PFSK-1 (cell line): Measurements from ENCODE around the gene HRH3.

Experiments used
- POLR2AphosphoS5 ChIP-seq: IDR thresholded peaks from 2 replicates; pipeline ENCODE4 v1.6.1; 2012; ENCODE audit warnings: low read depth, mild to moderate bottlenecking, control low read depth, low read length, moderate library complexity
- SIN3A ChIP-seq: IDR thresholded peaks from 2 replicates; pipeline ENCODE4 v1.6.1; 2012; ENCODE audit warnings: mild to moderate bottlenecking, low read length, moderate library complexity, borderline replicate concordance; ENCODE audit not compliant: insufficient read depth
- TAF1 ChIP-seq: IDR thresholded peaks from 2 replicates; pipeline ENCODE4 v1.6.1; 2012; ENCODE audit warnings: low read length, control low read depth, borderline replicate concordance; ENCODE audit not compliant: insufficient read depth
- TF ChIP-seq, protein P1 (sequence below), 2 experiments: IDR thresholded peaks; 2 replicates each; pipeline versions ENCODE4 v1.6.1 to v1.8.0; 2011 to 2012; ENCODE audit warnings: low read depth in 2 of 2, low read length in 2 of 2, control low read depth in 1 of 2, inconsistent platforms in 1 of 2, mild to moderate bottlenecking in 1 of 2, moderate library complexity in 1 of 2; ENCODE audit not compliant: insufficient read depth in 1 of 2

- TF ChIP-seq, protein P1, sequence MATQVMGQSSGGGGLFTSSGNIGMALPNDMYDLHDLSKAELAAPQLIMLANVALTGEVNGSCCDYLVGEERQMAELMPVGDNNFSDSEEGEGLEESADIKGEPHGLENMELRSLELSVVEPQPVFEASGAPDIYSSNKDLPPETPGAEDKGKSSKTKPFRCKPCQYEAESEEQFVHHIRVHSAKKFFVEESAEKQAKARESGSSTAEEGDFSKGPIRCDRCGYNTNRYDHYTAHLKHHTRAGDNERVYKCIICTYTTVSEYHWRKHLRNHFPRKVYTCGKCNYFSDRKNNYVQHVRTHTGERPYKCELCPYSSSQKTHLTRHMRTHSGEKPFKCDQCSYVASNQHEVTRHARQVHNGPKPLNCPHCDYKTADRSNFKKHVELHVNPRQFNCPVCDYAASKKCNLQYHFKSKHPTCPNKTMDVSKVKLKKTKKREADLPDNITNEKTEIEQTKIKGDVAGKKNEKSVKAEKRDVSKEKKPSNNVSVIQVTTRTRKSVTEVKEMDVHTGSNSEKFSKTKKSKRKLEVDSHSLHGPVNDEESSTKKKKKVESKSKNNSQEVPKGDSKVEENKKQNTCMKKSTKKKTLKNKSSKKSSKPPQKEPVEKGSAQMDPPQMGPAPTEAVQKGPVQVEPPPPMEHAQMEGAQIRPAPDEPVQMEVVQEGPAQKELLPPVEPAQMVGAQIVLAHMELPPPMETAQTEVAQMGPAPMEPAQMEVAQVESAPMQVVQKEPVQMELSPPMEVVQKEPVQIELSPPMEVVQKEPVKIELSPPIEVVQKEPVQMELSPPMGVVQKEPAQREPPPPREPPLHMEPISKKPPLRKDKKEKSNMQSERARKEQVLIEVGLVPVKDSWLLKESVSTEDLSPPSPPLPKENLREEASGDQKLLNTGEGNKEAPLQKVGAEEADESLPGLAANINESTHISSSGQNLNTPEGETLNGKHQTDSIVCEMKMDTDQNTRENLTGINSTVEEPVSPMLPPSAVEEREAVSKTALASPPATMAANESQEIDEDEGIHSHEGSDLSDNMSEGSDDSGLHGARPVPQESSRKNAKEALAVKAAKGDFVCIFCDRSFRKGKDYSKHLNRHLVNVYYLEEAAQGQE (IDR thresholded peaks at IDR 0.05; ENCODE audit: insufficient read depth in 1 of 2, low read depth in 2 of 2, low read length in 2 of 2), result no peak
- TF ChIP-seq POLR2AphosphoS5 (no peak), TAF1 (no peak), SIN3A (no peak)
These were observed 6.0 kb downstream of the HRH3 start for GRCh38 chr20:62214067-62214466.
